Transverse colon (tissue), 4 donors: ENCODE measurements around the gene CLEC4E.

ENCODE experiments used
- POLR2A ChIP-seq: fragments of 450-650 bp; IDR thresholded peaks from one replicate; pipeline ENCODE4 v1.6.1; 2016; ENCODE audit warnings: antibody characterized with exemption, mild to moderate bottlenecking, moderate library complexity
- POLR2AphosphoS5 ChIP-seq, 3 donors: sonication (generic); formaldehyde crosslinking; IDR thresholded peaks; one replicate each; pipeline ENCODE4 v1.6.1; 2016; ENCODE audit warnings: antibody characterized with exemption in 3 of 3
- TF ChIP-seq, protein P1 (sequence below), 5 experiments: fragments of 200-600 bp in 3 of 5; fragments of 450-650 bp in 2 of 5; sonication (generic) in 3 of 5; IDR thresholded peaks; 1 replicate in 2 of 5; 2 replicates in 3 of 5; pipeline ENCODE4 v1.5.1; 2016 to 2017; ENCODE audit warnings: antibody characterized with exemption in 5 of 5, inconsistent platforms in 3 of 5, mild to moderate bottlenecking in 2 of 5, moderate library complexity in 1 of 5

DNA sequence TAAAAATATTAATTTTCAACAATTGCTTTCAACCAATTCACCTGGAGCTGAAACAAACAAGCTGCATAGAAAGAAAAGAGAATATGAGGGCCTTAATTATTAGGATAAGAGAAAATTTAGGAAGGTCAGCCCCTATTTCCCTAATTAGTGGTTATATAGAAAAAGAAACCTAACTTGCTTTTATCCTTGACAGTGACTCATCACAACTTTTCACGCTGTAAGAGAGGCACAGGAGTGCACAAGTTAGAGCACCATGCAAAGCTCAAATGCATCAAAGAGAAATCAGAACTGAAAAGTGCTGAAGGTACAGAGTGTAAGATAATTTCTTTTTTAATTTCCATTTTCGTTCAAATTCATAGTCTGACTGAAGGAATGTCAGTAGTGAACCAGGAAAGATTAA is 22.7 kb downstream of the CLEC4E start:
- TF ChIP-seq, protein P1, sequence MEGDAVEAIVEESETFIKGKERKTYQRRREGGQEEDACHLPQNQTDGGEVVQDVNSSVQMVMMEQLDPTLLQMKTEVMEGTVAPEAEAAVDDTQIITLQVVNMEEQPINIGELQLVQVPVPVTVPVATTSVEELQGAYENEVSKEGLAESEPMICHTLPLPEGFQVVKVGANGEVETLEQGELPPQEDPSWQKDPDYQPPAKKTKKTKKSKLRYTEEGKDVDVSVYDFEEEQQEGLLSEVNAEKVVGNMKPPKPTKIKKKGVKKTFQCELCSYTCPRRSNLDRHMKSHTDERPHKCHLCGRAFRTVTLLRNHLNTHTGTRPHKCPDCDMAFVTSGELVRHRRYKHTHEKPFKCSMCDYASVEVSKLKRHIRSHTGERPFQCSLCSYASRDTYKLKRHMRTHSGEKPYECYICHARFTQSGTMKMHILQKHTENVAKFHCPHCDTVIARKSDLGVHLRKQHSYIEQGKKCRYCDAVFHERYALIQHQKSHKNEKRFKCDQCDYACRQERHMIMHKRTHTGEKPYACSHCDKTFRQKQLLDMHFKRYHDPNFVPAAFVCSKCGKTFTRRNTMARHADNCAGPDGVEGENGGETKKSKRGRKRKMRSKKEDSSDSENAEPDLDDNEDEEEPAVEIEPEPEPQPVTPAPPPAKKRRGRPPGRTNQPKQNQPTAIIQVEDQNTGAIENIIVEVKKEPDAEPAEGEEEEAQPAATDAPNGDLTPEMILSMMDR (IDR thresholded peaks at IDR 0.05), result no peak
- TF ChIP-seq POLR2A (no peak), POLR2AphosphoS5 (IDR thresholded peaks at IDR 0.05) (no peak)
